HG02759 (cell line): ENCODE results near the gene ZBTB44.
"Not testable (repeated sequence)": the region's sequence is repeated elsewhere in the genome, so short reads cannot be mapped to it uniquely, and the experiment has no call there.

Experiments used
- ATAC-seq: cut with Tn5 transposase; IDR thresholded peaks from one replicate; pipeline ENCODE4 v1.9.1; 2021; ENCODE audit warnings: mild to moderate bottlenecking, moderate library complexity; ENCODE audit not compliant: unreplicated experiment

ZBTB44 gene

DNA sequence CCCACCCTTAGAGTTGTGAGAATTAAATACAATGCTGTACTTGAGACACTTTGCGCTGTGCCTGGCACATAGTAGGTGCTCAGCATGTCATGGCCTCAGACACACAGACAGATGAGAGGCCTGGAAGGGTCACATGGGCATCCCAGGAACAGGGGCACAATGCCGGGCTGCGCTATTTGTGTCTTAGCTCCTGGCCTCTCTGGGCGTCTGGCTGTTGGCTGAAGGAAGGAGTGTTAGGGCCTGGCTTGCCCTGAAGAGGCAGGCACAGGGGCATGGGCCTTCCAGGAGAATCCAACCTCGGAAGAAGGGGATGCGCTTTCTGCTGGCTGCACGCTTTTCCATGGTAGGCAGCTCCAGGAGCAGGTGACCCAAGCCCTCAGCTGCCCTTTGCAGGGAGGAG, 113.7 kb downstream of the ZBTB44 start:
- ATAC-seq, result no peak

DNA sequence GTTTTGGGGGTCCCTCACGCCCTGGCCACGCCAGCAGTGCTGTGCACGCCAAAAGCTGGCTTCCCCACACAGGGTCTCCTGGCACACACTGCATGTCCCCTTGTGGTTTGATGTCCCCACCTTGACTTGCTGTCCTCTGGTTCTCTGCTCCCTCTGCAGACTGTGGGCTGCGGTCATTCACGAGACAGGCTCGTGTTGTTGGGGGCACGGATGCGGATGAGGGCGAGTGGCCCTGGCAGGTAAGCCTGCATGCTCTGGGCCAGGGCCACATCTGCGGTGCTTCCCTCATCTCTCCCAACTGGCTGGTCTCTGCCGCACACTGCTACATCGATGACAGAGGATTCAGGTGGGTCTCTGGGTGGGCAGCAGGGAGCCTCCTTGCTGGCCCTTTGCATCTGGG, 114.9 kb downstream of the ZBTB44 start:
- no peak for ATAC-seq

DNA sequence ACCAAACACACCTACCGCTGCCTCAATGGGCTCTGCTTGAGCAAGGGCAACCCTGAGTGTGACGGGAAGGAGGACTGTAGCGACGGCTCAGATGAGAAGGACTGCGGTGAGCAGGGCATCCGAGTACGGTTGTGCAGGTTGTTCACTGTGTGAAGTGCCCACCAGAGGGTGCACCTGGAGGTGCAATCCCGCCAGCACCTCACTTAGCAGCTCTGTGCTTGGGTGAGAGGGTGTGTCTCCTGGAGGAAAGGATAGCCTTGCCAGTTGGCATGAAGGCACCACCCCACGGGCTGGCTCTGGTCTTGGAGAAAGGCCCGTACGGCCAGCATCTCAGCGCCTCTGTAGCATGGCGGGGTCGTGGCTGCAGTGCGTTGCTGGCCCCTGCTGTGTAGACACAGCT, 115.8 kb downstream of the ZBTB44 start:
- no peak for ATAC-seq

DNA sequence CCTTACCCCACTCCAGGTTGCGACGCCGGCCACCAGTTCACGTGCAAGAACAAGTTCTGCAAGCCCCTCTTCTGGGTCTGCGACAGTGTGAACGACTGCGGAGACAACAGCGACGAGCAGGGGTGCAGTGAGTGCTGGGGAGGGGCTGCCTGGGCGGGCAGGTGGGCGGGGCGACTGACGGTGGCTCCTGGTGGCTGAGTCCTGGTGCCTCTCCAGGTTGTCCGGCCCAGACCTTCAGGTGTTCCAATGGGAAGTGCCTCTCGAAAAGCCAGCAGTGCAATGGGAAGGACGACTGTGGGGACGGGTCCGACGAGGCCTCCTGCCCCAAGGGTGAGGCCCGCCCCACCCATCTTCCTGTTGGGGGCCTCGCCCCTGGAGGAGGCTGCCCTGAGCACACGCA, 116.4 kb downstream of the ZBTB44 start:
- no peak for ATAC-seq

DNA sequence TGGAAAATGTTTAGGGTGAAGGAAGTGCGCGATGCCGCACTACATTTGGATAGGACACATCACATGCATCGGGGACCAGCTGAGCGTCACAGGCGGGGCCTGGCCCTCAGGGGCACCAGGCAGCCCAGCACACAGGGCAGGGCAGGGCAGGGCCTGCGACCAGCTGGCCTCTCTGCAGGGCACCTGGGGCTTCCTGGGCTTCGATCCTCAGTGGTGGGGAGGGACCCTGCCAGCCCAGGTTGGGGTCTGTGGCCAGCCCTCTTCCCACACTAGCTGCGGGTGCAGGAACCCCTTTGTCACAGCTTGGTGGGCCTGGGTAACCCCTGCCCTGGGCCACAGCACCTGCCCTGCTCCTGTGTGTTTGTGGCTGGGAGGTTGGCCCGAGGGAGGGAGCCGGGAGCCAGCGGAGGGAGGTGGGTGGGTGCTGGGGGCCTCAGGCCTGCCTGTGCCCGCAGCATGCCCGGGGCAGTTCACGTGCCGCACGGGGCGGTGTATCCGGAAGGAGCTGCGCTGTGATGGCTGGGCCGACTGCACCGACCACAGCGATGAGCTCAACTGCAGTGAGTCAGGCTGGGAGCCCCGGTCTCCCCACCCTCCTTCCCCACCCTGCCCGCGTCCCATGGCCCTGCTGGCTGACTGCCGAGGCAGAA, 117.2 kb downstream of the ZBTB44 start:
- ATAC-seq, result no peak

DNA sequence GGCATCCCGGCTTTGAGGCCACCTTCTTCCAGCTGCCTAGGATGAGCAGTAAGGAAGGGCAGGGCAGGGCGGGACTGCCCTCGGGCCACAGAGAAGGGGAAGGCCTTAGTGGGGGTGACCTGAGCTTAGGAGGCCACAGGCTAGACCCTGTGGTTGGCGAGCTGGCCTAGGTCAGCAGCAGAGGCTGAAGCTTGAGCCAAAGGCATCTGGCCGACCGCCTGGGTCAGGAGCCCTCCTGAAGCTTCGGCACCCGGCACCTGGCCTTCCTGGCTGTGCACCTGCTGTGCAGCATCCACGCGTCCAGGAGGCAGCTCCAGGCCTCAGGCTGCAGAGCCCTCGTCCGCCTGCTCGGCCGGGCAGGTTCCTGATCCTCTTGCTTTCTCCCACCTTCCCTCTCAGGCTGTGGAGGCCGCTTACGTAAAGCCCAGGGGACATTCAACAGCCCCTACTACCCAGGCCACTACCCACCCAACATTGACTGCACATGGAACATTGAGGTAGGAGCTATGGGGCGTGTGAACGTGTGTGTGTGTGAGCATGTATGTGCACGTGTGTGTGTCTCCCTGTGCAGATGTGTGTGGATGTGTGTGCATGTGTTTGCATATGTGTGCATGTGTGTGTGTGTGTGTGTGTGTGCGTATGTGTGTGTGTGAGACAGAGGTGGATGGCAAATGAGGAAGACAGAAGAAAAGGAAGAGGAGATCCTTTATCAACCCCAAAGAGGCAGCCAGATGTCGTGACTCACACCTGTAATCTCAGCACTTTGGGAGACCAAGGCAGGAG, 120.3 kb downstream of the ZBTB44 start:
- no peak for ATAC-seq

DNA sequence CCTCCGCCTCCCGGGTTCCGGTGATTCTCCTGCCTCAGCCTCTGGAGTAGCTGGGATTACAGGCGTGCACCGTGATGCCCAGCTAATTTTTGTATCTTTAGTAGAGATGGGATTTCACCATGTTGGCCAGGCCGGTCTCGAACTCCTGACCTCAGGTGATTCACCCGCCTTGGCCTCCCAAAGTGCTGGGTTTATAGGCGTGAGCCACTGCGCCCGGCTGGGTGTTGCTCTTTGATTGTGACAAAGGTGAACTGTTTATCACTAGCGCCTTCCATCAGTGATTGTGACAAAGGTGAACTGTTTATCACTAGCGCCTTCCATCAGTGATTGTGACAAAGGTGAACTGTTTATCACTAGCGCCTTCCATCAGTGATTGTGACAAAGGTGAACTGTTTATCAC, 121.2 kb downstream of the ZBTB44 start:
- not testable (repeated sequence) for ATAC-seq

DNA sequence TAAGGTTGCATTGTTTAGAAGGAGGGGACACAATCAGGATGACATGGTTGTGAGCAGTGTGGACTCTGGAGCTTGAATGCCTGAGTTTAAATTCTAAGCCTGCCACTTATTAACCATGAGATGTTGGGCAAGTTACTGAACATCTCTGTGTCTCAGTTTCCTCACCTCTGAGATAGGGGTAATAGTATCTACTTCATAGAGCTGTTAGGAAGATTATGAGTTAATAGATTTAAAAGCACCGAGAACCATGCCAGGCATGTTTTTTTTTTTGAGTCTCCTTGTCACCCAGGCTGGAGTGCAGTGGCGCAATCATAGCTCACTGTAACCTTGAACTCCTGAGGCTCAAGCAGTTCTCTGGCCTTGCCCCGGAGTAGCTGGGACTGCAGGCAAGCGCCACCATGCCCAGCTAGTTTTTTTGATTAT, 121.9 kb downstream of the ZBTB44 start:
- ATAC-seq, result no peak

DNA sequence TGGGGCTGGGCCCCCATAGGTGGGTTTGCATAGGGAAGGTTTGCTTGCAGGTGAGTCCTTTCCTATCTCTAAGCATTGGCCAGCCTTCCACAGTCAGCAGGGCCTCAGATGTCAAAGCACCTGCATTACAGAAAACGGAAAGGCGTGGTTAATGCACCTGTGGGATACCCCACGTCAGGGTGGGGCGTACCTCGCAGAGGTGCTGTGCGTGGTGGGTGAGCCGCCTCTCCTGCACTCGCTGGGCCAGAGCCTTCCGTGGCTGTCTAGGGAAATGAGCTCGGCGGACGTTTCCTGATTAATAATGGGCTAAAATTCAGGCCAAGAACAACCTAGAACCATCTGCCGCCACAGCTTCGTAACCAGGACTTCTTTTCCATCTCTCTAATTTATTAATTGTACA, 122.8 kb downstream of the ZBTB44 start:
- ATAC-seq, result no peak

DNA sequence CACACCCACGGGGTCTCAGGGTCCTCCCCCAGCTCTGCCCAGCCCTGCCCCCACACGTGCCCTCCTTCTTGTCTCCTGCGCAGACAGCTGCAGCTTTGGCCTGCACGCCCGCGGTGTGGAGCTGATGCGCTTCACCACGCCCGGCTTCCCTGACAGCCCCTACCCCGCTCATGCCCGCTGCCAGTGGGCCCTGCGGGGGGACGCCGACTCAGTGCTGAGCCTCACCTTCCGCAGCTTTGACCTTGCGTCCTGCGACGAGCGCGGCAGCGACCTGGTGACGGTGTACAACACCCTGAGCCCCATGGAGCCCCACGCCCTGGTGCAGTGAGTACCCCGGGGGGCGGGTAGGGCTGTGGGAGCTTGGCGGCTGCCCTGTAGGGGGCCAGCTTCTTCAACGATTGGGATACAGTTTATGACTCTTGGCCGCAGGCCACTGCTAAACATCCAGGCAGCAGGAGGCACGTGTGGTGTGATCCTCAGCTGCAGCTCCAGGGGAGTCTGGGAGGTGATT, 124.3 kb downstream of the ZBTB44 start:
- ATAC-seq, result no peak

DNA sequence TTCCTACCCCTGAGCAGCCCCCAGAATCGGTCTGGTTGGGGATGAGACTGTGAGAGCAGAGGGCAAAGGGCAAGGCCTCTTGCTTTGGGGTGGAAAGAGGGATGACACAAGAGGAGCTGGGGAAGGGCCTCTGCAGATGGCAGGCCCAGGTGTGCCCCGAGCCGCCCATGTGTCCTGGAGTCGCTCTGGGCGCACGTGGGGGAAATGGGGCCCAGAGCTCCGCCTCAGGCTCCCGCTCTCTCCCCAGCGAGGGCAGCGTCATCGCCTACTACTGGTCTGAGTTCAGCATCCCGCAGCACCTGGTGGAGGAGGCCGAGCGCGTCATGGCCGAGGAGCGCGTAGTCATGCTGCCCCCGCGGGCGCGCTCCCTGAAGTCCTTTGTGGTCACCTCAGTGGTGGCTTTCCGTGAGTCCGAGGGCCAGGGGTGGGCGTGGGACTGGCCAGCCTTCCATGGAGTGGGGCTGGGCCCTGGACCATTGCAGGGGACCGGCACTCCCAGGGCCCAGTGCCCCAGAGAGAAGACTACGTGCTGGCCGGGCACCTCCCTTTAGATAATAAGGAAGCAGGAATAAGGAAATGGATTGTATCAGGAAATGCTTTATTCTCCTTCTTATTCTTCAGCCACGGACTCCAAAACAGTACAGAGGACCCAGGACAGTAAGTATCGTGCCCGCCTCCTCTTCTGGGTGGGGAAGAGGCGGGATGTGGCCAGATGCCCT, 125.1 kb downstream of the ZBTB44 start:
- ATAC-seq, result no peak

DNA sequence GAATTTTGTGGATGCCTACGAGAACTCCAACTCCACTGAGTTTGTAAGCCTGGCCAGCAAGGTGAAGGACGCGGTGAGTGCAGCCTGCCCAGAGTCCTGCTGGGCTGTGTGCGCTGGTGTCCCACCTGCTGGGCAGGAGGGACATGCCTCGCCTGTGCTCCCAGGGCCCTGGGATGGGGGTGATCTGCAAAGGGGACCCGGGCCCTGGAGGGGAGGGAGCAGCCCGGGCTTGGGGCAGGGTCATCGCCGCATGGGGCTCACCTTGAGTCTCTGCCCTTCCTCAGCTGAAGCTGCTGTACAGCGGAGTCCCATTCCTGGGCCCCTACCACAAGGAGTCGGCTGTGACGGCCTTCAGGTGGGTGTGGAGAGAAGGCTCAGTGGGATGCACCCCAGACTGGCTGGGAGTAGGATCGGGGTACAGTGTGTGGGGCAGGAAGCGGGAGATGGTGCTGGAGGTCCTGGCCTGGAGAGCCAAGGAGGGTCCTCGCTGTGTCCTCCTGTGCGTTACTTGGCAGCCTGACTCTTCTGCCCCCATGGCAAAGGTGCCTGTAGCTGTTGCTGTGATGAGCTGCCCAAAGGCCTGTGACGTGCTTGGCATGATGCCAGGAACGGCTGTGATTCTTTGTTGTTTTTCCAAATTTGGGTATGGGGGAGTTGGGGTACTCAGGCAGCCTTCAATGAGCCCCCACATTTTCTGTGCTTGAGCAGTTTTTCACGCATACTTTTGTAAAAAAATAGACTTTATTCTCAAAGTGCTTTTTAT, 126.0 kb downstream of the ZBTB44 start:
- ATAC-seq, result no peak

DNA sequence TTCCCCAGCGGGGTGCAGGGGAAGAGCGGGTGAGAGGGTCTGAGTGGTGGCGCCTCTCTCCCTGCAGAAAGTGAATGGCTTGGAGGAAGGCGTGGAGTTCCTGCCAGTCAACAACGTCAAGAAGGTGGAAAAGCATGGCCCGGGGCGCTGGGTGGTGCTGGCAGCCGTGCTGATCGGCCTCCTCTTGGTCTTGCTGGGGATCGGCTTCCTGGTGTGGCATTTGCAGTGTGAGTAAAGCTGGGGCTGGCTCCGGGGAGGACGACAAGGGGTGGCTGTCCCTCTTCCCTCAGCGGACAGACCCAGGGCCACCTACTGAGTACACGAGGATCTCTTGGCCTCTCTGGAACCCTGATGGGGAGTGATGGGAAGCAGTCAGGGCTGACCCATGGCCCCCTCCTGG, 126.7 kb downstream of the ZBTB44 start:
- ATAC-seq, result no peak

DNA sequence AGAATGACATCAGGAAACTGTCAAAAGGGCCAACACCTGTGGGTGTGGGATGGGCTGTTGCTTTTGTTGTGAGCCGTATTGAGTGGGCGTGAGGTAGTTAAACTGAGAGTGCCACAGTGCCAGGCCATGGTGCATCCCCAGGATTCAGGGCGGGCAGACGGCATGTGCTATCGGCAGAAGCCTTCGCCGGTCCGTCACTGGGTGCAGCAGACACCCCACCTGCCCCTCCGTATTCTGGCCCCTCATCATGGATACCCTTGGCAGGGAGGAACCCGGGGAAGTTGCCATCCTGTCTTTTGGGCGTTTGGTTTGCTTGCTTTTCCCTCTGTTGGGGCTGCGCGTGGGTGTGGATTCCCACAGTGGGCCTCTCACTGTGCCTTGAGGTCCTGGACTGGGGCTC, 127.6 kb downstream of the ZBTB44 start:
- ATAC-seq, result no peak

DNA sequence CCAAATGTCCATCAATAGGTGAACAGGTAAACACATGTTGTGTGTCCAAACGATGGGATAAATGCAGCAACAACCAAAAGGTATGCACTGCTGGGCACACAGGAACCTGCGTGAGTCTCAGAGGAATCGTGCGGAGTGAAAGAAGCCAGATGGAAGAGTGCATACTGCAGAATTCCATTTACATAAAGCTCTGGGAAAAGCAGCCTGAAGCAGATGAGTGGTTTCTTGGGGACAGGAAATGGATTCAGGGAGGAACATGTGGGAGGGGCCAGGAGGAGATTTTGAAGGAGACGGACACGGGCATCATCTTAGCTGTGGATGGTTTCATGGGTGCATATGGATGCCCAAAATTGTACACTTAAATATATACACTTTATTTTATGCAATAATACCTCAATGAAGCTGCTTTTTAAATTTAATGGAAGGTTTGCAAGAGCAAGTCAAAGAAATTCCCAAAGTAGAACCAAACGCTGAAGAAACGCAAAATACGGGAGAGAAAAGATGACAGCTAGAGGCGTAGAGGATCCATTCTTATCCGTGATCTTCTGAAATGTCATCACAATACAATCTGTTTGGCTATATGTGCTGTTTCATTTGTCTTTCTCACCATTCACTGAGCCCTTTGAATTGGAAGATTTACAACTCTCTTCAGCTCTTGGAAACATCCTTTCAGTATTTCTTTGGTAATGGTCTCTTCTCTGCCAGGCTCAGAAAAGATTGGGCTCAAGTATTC, 130.7 kb downstream of the ZBTB44 start:
- no peak for ATAC-seq

DNA sequence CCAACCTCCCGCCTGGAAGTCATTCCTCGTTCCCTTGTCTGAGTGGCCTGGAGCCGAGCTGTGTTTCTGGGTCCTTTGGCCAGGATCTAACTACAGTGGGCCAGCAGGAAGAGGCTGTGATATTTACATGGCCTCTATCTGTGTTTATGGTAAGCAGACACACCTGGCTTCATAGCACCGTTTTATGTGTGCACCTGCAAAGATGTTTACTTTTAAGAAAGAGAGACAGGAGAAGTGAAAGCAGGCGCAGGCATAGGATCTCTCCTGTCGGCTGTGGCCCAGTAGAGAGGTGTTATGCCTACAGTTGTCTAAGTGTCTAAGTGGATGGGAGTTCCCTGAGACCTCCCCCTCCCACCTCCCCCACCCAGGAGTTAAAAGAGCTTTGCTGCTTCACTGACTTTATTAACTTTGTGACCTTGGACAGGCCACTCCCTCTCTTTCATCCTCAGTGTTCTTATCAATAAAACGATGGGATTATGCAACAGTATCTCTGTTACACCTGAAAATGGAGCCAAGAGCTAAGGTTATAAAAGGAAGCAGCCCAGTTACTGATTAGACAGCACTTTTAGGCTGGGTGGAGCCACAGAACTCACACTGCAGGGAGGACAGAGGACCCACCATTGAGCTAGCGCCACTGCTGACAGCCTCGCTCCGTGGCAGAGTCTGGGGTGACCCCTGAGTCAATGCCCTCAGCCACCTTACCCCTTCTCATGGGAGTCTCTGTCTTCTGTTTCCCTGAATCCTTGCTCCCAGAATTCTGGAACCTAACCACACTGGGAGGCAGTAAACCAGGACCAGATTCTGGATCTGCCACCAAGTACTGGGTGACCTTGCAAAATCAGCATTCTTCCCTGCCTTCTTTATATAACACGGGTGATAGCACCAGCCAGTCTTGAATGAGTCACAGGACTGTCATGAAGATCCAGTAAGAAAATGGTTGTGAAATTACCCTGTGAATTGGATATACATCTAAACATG, 133.1 kb downstream of the ZBTB44 start:
- peak; percentile 48 for ATAC-seq

DNA sequence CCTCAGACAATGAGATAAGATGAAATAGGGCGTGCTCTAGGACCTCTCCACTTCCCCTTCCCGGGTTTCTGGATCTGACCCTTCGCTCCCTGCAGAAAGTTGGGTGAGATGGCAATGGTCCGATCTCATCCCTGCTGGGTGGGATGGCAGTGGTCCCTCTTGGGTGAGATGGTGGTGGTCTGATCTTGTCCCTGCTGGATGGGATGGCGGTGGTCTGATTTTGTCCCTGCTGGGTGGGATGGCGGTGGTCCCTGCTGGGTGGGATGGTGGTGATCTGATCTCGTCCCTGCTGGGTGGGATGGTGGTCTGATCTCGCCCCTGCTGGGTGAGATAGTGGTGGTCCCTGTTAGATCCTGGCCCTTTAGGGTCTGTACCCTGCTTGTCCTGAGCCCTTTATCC, 133.8 kb downstream of the ZBTB44 start:
- no peak for ATAC-seq

DNA sequence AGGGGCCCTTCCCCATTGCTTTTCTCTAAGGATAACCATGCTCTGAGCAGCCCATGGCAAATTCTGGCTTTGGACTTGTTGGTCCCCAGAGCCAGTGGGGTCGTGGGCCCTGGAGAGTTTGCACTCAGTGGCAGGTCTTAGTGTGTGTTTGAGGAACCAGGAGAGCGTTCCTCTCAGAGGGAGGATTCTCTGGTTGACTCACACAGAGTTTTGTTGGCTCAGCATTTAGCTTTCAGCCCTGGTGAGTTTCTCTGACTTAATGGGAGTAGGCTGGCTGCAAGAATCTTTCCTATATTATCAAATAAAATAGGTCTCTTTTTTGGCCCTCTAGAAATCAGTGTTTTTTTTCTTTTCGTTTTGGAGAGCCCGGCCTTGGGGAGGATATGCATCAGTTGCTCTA, 134.2 kb downstream of the ZBTB44 start:
- ATAC-seq, result peak; percentile 56
